ENCODE results near the gene PPP1R12C. TPM values are rescaled to one million over a fixed set of nuclear protein-coding genes. Genes with fewer than 3 reads are reported as not detected.

PPP1R12C gene
- total and polyA plus RNA-seq, 10 of the 15 experiments (the other 5 are each of a cell fraction or from before 2014, with no cell fraction given), result 1.4 to 84.7 (median 20.5) TPM

- H3K79me2 ChIP-seq (ENCODE audit: control insufficient read depth, insufficient read depth, low read length), result no peaks in the 10 kb centered on the region
- no peaks in the 10 kb centered on the region; a peak in 1 of 4 replicates for H3K27me3 ChIP-seq (replicated peaks in 1 of 2; ENCODE audit: control insufficient read depth in 2 of 2, insufficient read depth in 2 of 2, low read length in 1 of 2)
- DNase-seq (ENCODE audit: low read depth, low spot score), result no peak
- no TSS peak for BruUV-seq (replicated peaks)
- H3K27ac ChIP-seq (ENCODE audit: control insufficient read depth, insufficient read depth), result no peak overlapping the region
- H3K4me1 ChIP-seq (ENCODE audit: control insufficient read depth, insufficient read depth, low read length), result peaks cover 3% of the 10 kb centered on the region
- no peak overlapping the region for H2AFZ ChIP-seq (ENCODE audit: control insufficient read depth, low read depth, low read length)
- no peak for TF ChIP-seq EZH2 (IDR thresholded peaks at IDR 0.05; ENCODE audit: borderline replicate concordance, control insufficient read depth, low read depth, low read length)
- no peak for TF ChIP-seq KAT2A (conservative IDR thresholded peaks at IDR 0.05; ENCODE audit: control insufficient read depth, low read depth, low read length)
- no peak for TF ChIP-seq SIN3A (IDR thresholded peaks at IDR 0.05; ENCODE audit: low read depth, low read length)
- TF ChIP-seq POU2F2 (IDR thresholded peaks at IDR 0.05; ENCODE audit: borderline replicate concordance, low read depth, low read length), result no peak
- TF ChIP-seq, protein P1, sequence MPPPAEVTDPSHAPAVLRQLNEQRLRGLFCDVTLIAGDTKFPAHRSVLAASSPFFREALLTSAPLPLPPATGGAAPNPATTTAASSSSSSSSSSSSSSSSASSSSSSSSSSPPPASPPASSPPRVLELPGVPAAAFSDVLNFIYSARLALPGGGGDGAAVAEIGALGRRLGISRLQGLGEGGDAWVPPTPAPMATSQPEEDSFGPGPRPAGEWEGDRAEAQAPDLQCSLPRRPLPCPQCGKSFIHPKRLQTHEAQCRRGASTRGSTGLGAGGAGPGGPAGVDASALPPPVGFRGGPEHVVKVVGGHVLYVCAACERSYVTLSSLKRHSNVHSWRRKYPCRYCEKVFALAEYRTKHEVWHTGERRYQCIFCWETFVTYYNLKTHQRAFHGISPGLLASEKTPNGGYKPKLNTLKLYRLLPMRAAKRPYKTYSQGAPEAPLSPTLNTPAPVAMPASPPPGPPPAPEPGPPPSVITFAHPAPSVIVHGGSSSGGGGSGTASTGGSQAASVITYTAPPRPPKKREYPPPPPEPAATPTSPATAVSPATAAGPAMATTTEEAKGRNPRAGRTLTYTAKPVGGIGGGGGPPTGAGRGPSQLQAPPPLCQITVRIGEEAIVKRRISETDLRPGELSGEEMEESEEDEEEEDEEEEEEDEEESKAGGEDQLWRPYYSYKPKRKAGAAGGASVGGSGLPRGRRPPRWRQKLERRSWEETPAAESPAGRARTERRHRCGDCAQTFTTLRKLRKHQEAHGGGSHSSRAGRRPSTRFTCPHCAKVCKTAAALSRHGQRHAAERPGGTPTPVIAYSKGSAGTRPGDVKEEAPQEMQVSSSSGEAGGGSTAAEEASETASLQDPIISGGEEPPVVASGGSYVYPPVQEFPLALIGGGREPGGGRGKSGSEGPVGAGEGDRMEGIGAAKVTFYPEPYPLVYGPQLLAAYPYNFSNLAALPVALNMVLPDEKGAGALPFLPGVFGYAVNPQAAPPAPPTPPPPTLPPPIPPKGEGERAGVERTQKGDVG (CRISPR knock-in tag; IDR thresholded peaks at IDR 0.05), result no peak
- TF ChIP-seq NR2C1 (IDR thresholded peaks at IDR 0.05), result no peak
- no peak for TF ChIP-seq SPI1 (IDR thresholded peaks at IDR 0.05; ENCODE audit: borderline replicate concordance, insufficient read depth, low read depth, low read length)
- no peak for TF ChIP-seq MEF2A (IDR thresholded peaks at IDR 0.05; ENCODE audit: insufficient read depth, low read depth, low read length)
- no peak for TF ChIP-seq RELA (IDR thresholded peaks at IDR 0.05; ENCODE audit: borderline replicate concordance, partially characterized antibody)
- no peak for TF ChIP-seq SUPT20H (IDR thresholded peaks at IDR 0.05; ENCODE audit: borderline replicate concordance, control insufficient read depth, low read depth, low read length)
- TF ChIP-seq RFX5 (IDR thresholded peaks at IDR 0.05; ENCODE audit: low read depth, low read length), result no peak
- no peak for TF ChIP-seq MYC (IDR thresholded peaks at IDR 0.05; ENCODE audit: insufficient read depth, insufficient read length, insufficient replicate concordance, low read length, severe bottlenecking)
- FAIRE-seq, result no peak
- H3K4me3 ChIP-seq, result no peak overlapping the region
- ChIA-PET POLR2A (interaction anchor here (0.6 kb wide), 1 partner anchor 73 kb away, joined by 3 read pairs; no protein-coding TSS in a partner anchor), SMC1A (ENCODE audit: uncharacterized antibody, unreplicated experiment) (interaction anchor here (0.7 kb wide), 1 partner anchor 18 kb away, joined by 3 read pairs; no protein-coding TSS in a partner anchor), RAD21 (ENCODE audit: unreplicated experiment) (interaction anchor here (0.6 kb wide), 1 partner anchor 513 kb away, joined by 3 read pairs; no protein-coding TSS in a partner anchor), CTCF (no interaction called here)
- in situ Hi-C loops (cut with MboI) (no loop called here), intact Hi-C loops (cut with micrococcal nuclease; ENCODE audit: unreplicated experiment) (no loop called here)
- WGBS (ENCODE audit: insufficient coverage, insufficient replicate concordance, low lambda C conversion rate, missing lambda C conversion rate), result 58% methylated on average over 9 of the region's 10 CpGs
- ATAC-seq, result no peak
- no peaks in the 10 kb centered on the region for H3K9me3 ChIP-seq (replicated peaks; ENCODE audit: control insufficient read depth, insufficient read depth, low read length)
- no peaks in the 10 kb centered on the region for H4K20me1 ChIP-seq (ENCODE audit: control insufficient read depth, insufficient read depth)
- H3K36me3 ChIP-seq (ENCODE audit: control insufficient read depth in 2 of 2, insufficient read depth in 2 of 2, low read length in 1 of 2), result no peaks in the 10 kb centered on the region
- H3K4me2 ChIP-seq (ENCODE audit: control insufficient read depth, insufficient read depth), result no peak overlapping the region
- no peak overlapping the region for H3K9ac ChIP-seq (ENCODE audit: control insufficient read depth, insufficient read depth, low read length)
Observed at GRCh38 chr19:55070466-55071128, 46.8 kb downstream of the PPP1R12C start.
